SK-N-SH (cell line): ENCODE measurements around the gene WWP2. TPM values are rescaled to one million over a fixed set of nuclear protein-coding genes. Genes with fewer than 3 reads are reported as not detected.

ENCODE experiments used
- CTCF ChIA-PET: fragments of 300-600, 350-600 bp; formaldehyde crosslinking; extraction: SDS; loops from one replicate; lab custom pipeline; 2021; lab: Yijun Ruan, JAX
- POLR2A ChIA-PET: fragments of 350-600 bp; sonication (Branson Sonifier 250); formaldehyde crosslinking; extraction: SDS; loops from one replicate; lab custom pipeline; 2020; ENCODE audit warnings: antibody characterized with exemption, inconsistent platforms; lab: Yijun Ruan, JAX
- DNase-seq: peaks from one replicate; pipeline ENCODE4 v3.0.0; 2012
- H2AFZ ChIP-seq: fragments of 200-600 bp; sonication (generic); 2 replicates; pipeline ENCODE4 v1.8.1; 2016; ENCODE audit warnings: antibody characterized with exemption, mild to moderate bottlenecking, low read depth
- H3F3A ChIP-seq: fragments of 200-600 bp; sonication (generic); replicated peaks from 2 replicates; pipeline ENCODE3; 2016; ENCODE audit warnings: antibody characterized with exemption, mild to moderate bottlenecking; ENCODE audit not compliant: insufficient read depth
- H3K27ac ChIP-seq, 2 experiments: fragments of 200-500 bp in 1 of 2; fragments of 200-600 bp in 1 of 2; sonication (Bioruptor generic) in 1 of 2; sonication (generic), shearing (Covaris generic) in 1 of 2; 2 replicates each; pipeline versions ENCODE4 v1.5.1 to v1.6.1; 2014 to 2016; ENCODE audit warnings: low read depth in 2 of 2, inconsistent platforms in 1 of 2, low read length in 1 of 2, mild to moderate bottlenecking in 1 of 2, mixed read lengths in 1 of 2
- H3K27me3 ChIP-seq: fragments of 200-600 bp; sonication (generic), shearing (Covaris generic); 2 replicates; pipeline ENCODE4 v1.6.1; 2016; ENCODE audit warnings: mixed run types; ENCODE audit not compliant: insufficient read depth
- H3K36me3 ChIP-seq, 2 experiments: fragments of 200-500 bp in 1 of 2; fragments of 200-600 bp in 1 of 2; sonication (Bioruptor generic) in 1 of 2; sonication (generic) in 1 of 2; replicated peaks in 1 of 2; 2 replicates each; pipeline versions ENCODE3 to v1.5.1; 2014 to 2016; ENCODE audit warnings: low read length in 1 of 2, mild to moderate bottlenecking in 1 of 2; ENCODE audit not compliant: insufficient read depth in 2 of 2, control insufficient read depth in 1 of 2
- H3K4me1 ChIP-seq, 2 experiments: fragments of 200-500 bp in 1 of 2; fragments of 200-600 bp in 1 of 2; sonication (Bioruptor generic) in 1 of 2; sonication (generic), shearing (Covaris generic) in 1 of 2; 2 replicates each; pipeline versions ENCODE4 v1.5.1 to v1.6.1; 2014 to 2016; ENCODE audit warnings: low read depth in 1 of 2, low read length in 1 of 2, mixed run types in 1 of 2; ENCODE audit not compliant: insufficient read depth in 2 of 2, control insufficient read depth in 1 of 2
- H3K4me2 ChIP-seq: fragments of 200-600 bp; sonication (generic), shearing (Covaris generic); 2 replicates; pipeline ENCODE4 v1.6.1; 2017; ENCODE audit warnings: mixed run types
- H3K4me3 ChIP-seq, 2 experiments: fragments of 200-500 bp in 1 of 2; fragments of 200-600 bp in 1 of 2; sonication (Bioruptor generic) in 1 of 2; sonication (generic), shearing (Covaris generic) in 1 of 2; 2 replicates each; pipeline versions ENCODE4 v1.5.1 to v1.8.1; 2014 to 2016; ENCODE audit warnings: low read depth in 2 of 2, inconsistent platforms in 1 of 2, low read length in 1 of 2, mild to moderate bottlenecking in 1 of 2, mixed read lengths in 1 of 2, moderate library complexity in 1 of 2
- H3K79me2 ChIP-seq: fragments of 200-600 bp; sonication (generic); 2 replicates; pipeline ENCODE4 v1.8.1; 2017; ENCODE audit warnings: mild to moderate bottlenecking; ENCODE audit not compliant: insufficient read depth
- H3K9ac ChIP-seq: fragments of 200-600 bp; sonication (generic); 2 replicates; pipeline ENCODE4 v1.6.1; 2017; ENCODE audit warnings: mixed run types
- H3K9me2 ChIP-seq: fragments of 200-600 bp; sonication (generic); 2 replicates; pipeline ENCODE4 v1.6.1; 2017; ENCODE audit warnings: mixed run types
- H3K9me3 ChIP-seq: fragments of 200-600 bp; sonication (generic); 2 replicates; pipeline ENCODE4 v1.6.1; 2017; ENCODE audit warnings: mixed run types, mild to moderate bottlenecking, moderate library complexity
- H4K20me1 ChIP-seq: fragments of 200-600 bp; sonication (generic); 2 replicates; pipeline ENCODE4 v1.6.1; 2017; ENCODE audit warnings: mild to moderate bottlenecking, mixed run types; ENCODE audit not compliant: insufficient read depth
- CHD2 ChIP-seq: fragments of 150-350 bp; IDR thresholded peaks from 2 replicates; pipeline ENCODE4 v1.6.1; 2018; ENCODE audit warnings: low read length; ENCODE audit not compliant: partially characterized antibody
- CTCF ChIP-seq: fragments of 200-600 bp; sonication (generic); IDR thresholded peaks from 2 replicates; pipeline ENCODE4 v1.6.1; 2017; ENCODE audit warnings: antibody characterized with exemption, mild to moderate bottlenecking, moderate library complexity
- ELF1 ChIP-seq: IDR thresholded peaks from 2 replicates; pipeline ENCODE4 v1.4.0; 2012
- EP300 ChIP-seq, 2 experiments: IDR thresholded peaks; 2 replicates each; pipeline versions ENCODE4 v1.4.0 to v1.6.1; 2012; ENCODE audit warnings: borderline replicate concordance in 1 of 2, low read depth in 1 of 2, low read length in 1 of 2
- EZH2phosphoT487 ChIP-seq: fragments of 200-600 bp; sonication (generic); IDR thresholded peaks from 2 replicates; pipeline ENCODE4 v1.6.1; 2017; ENCODE audit warnings: low read depth, mixed run types, mild to moderate bottlenecking, antibody characterized with exemption, moderate library complexity, borderline replicate concordance
- IRF3 ChIP-seq: fragments of 150-350 bp; IDR thresholded peaks from 2 replicates; pipeline ENCODE4 v1.6.1; 2016; ENCODE audit warnings: mild to moderate bottlenecking, low read depth, low read length
- JUND ChIP-seq: IDR thresholded peaks from 2 replicates; pipeline ENCODE4 v1.4.0; 2012
- MEF2A ChIP-seq: IDR thresholded peaks from 2 replicates; pipeline ENCODE4 v1.4.0; 2012; ENCODE audit warnings: low read depth, borderline replicate concordance
- NRF1 ChIP-seq: IDR thresholded peaks from 2 replicates; pipeline ENCODE4 v1.6.1; 2012; ENCODE audit warnings: low read depth, mild to moderate bottlenecking, low read length
- PBX3 ChIP-seq: IDR thresholded peaks from 2 replicates; pipeline ENCODE4; 2012
- RCOR1 ChIP-seq: fragments of 150-350 bp; IDR thresholded peaks from 2 replicates; pipeline ENCODE4 v1.6.1; 2017; ENCODE audit warnings: antibody characterized with exemption, low read length
- REST ChIP-seq: IDR thresholded peaks from 2 replicates; pipeline ENCODE4 v1.6.1; 2012; ENCODE audit warnings: mild to moderate bottlenecking, low read depth, low read length, moderate library complexity
- RFX5 ChIP-seq: IDR thresholded peaks from 2 replicates; pipeline ENCODE4 v1.6.1; 2012; ENCODE audit warnings: mild to moderate bottlenecking, improper control_type of control experiment, low read length
- SMC3 ChIP-seq: IDR thresholded peaks from 2 replicates; pipeline ENCODE4 v1.6.1; 2012; ENCODE audit warnings: low read depth, low read length, improper control_type of control experiment
- TAF1 ChIP-seq: IDR thresholded peaks from 2 replicates; pipeline ENCODE4 v1.6.1; 2012; ENCODE audit warnings: low read depth, mild to moderate bottlenecking, low read length, moderate library complexity, borderline replicate concordance
- TCF12 ChIP-seq: IDR thresholded peaks from 2 replicates; pipeline ENCODE4 v1.4.0; 2012
- TEAD4 ChIP-seq: IDR thresholded peaks from 2 replicates; pipeline ENCODE4 v1.4.0; 2012; ENCODE audit warnings: mild to moderate bottlenecking, borderline replicate concordance; ENCODE audit not compliant: insufficient read depth
- USF1 ChIP-seq: IDR thresholded peaks from 2 replicates; pipeline ENCODE4 v1.4.0; 2012; ENCODE audit warnings: low read depth, borderline replicate concordance
- YY1 ChIP-seq: IDR thresholded peaks from 2 replicates; pipeline ENCODE4 v1.4.0; 2012; ENCODE audit warnings: low read depth, mild to moderate bottlenecking
- WGBS: methylation state at CpG from one replicate; pipeline ENCODE4 v1.1.6; 2017; ENCODE audit warnings: low lambda C conversion rate; 5-methylcytosine and 5-hydroxymethylcytosine counted together
- polyA plus RNA-seq, 3 experiments: library from polyadenylated mRNA; depleted of rRNA; stranded (reverse); fragments of >200 nt; gene quantifications; 2 replicates each; pipeline ENCODE4 v1.2.3, GENCODE V29; 2012

WWP2 gene
- polyA plus RNA-seq, 1 of the 3 experiments (the other 2 are of a cell fraction), result 13.3 TPM

- POLR2A ChIA-PET, result no interaction called here
- DNase-seq, result no peak
- H3F3A ChIP-seq, result peaks cover 7% of the 10 kb centered on the region
- H2AFZ ChIP-seq, result no peak overlapping the region
- no peak overlapping the region for H3K4me3 ChIP-seq
- no peak overlapping the region for H3K4me2 ChIP-seq
- no peak for TF ChIP-seq CTCF
- no peak for TF ChIP-seq USF1
- no peak for TF ChIP-seq IRF3
- TF ChIP-seq, all 33 proteins: peak for 0
- H3K27me3 ChIP-seq, result no peaks in the 10 kb centered on the region
- no peaks in the 10 kb centered on the region for H3K79me2 ChIP-seq
- H3K9me2 ChIP-seq, result no peaks in the 10 kb centered on the region
- no peaks in the 10 kb centered on the region for H4K20me1 ChIP-seq
- WGBS, result 96% methylated on average over 5 of the region's 5 CpGs
- no peaks in the 10 kb centered on the region for H3K36me3 ChIP-seq
- no peaks in the 10 kb centered on the region for H3K9me3 ChIP-seq
- H3K9ac ChIP-seq, result no peak overlapping the region
- CTCF ChIA-PET, result interaction anchor here (0.6 to 3.7 kb wide), 4 partner anchors 34 to 119 kb away, joined by 3 to 15 read pairs (median 3); no protein-coding TSS in a partner anchor
- H3K27ac ChIP-seq, result peak overlapping the region; percentile 65 to 78; a peak in 2 of 4 replicates
- H3K4me1 ChIP-seq, result peaks cover 17 to 34% of the 10 kb centered on the region in 2 experiments; a peak in 3 of 4 replicates
These were observed 68.0 kb downstream of the WWP2 start for GRCh38 chr16:69830146-69830533.

GRCh38 chr16:69830534-69831211 is 68.5 kb downstream of the WWP2 start:
- Histone ChIP-seq H4K20me1 (no peaks in the 10 kb centered on the region), H3K36me3 (no peaks in the 10 kb centered on the region), H3K27ac (peak overlapping the region; percentile 65 to 78; a peak in 3 of 4 replicates), H3K4me1 (peaks cover 17 to 34% of the 10 kb centered on the region in 2 experiments; a peak in 3 of 4 replicates), H3K27me3 (no peaks in the 10 kb centered on the region), H3K9ac (no peak overlapping the region), H3K4me3 (no peak overlapping the region), H3K4me2 (peak overlapping the region; percentile 36; the same call in 1 of the 2 replicates), H3K79me2 (no peaks in the 10 kb centered on the region), H3K9me3 (no peaks in the 10 kb centered on the region), H2AFZ (peak overlapping the region; percentile 35; the same call in 1 of the 2 replicates), H3F3A (peaks cover 7% of the 10 kb centered on the region), H3K9me2 (no peaks in the 10 kb centered on the region)
- WGBS, result 71% methylated on average over 10 of the region's 10 CpGs
- ChIA-PET CTCF (interaction anchor here (1.5 kb wide), 1 partner anchor 100 kb away, joined by 3 read pairs; no protein-coding TSS in a partner anchor), POLR2A (no interaction called here)
- DNase-seq, result no peak
- TF ChIP-seq EZH2phosphoT487 (no peak), TAF1 (no peak), JUND (no peak), CHD2 (no peak), SMC3 (no peak), MEF2A (no peak), RCOR1 (no peak), REST (no peak), ELF1 (no peak), YY1 (no peak), PBX3 (no peak), TEAD4 (no peak), NRF1 (no peak), TCF12 (no peak), EP300 (IDR thresholded peaks at IDR 0.05; ENCODE audit: borderline replicate concordance in 1 of 2, low read depth in 1 of 2, low read length in 1 of 2) (no peak), RFX5 (no peak)
